Ovary (tissue), 9 donors: ENCODE data around the gene LRRC27. TPM values are rescaled to one million over a fixed set of nuclear protein-coding genes. Genes with fewer than 3 reads are reported as not detected.

Experiments
- DNase-seq, 5 donors: peaks; one replicate each; pipeline ENCODE4 v3.0.0-alpha.2; 2019 to 2020
- H3K27ac ChIP-seq, 2 donors: fragments of 200-600 bp; one replicate each; pipeline versions ENCODE4 v1.5.1 to v1.8.0; 2019 to 2022
- H3K27me3 ChIP-seq: fragments of 200-600 bp; one replicate; pipeline ENCODE4 v1.8.0; 2022
- H3K36me3 ChIP-seq: fragments of 200-600 bp; sonication (generic); one replicate; pipeline ENCODE4 v1.5.1; 2019
- H3K4me1 ChIP-seq: one replicate; pipeline ENCODE4 v1.8.1; 2013; ENCODE audit warnings: mild to moderate bottlenecking, moderate library complexity; ENCODE audit not compliant: insufficient read depth
- H3K4me3 ChIP-seq: fragments of 200-600 bp; sonication (generic); one replicate; pipeline ENCODE4 v1.5.1; 2017
- H3K9me3 ChIP-seq, 2 donors: fragments of 200-600 bp in 1 of 2; sonication (generic) in 1 of 2; one replicate each; pipeline versions ENCODE4 v1.5.1 to v1.8.1; 2013 to 2019; ENCODE audit warnings: mild to moderate bottlenecking in 1 of 2, moderate library complexity in 1 of 2
- EP300 ChIP-seq: sonication (generic); formaldehyde crosslinking; IDR thresholded peaks from one replicate; pipeline ENCODE4 v1.6.1; 2017; ENCODE audit warnings: antibody characterized with exemption
- POLR2A ChIP-seq: fragments of 450-650 bp; IDR thresholded peaks from one replicate; pipeline ENCODE4 v1.6.1; 2017; ENCODE audit warnings: antibody characterized with exemption, mild to moderate bottlenecking, moderate library complexity
- WGBS, 3 donors: extraction: QIAGEN DNeasy Blood & Tissue Kit in 1 of 3; methylation state at CpG; one replicate each; pipeline versions ENCODE4 v1.1.5 to v1.1.7; 2013 to 2017; 5-methylcytosine and 5-hydroxymethylcytosine counted together
- intact Hi-C, 4 donors: fragments of 100-400 bp; cut with DNase I; formaldehyde crosslinking; loops; one replicate each; pipeline versions ENCODE4 v1.11.0 to v1.15.1; 2022 to 2023
- polyA plus RNA-seq, 2 donors: library from polyadenylated mRNA; stranded (reverse); fragments of 200-250 nt in 1 of 2; fragments of 350-450 nt in 1 of 2; fragmentation: Illumina TruSeq in 1 of 2; extraction: RNeasy Lipid Tissue Mini Kit (QIAGEN cat#74804) in 1 of 2; gene quantifications; one replicate each; pipeline ENCODE4 v1.2.3, GENCODE V29; 2013 to 2014
- total RNA-seq, 7 donors: library from RNA; depleted of rRNA in 2 of 7; stranded (reverse); fragments of >200 nt in 2 of 7; fragmentation: NEBNext Ultra II Directional in 3 of 7; extraction: Animal tissue kit (Norgen Biotek cat#: 25700) in 3 of 7; gene quantifications; one replicate each; pipeline versions ENCODE4 v1.1.0 to v1.2.4, GENCODE V29; 2016 to 2023
- TF ChIP-seq, protein P1 (sequence below), 3 donors: fragments of 450-650 bp in 2 of 3; fragments of 200-600 bp in 1 of 3; IDR thresholded peaks; one replicate each; pipeline versions ENCODE4 v1.5.1 to v1.8.0; 2016 to 2022; ENCODE audit warnings: antibody characterized with exemption in 3 of 3, mild to moderate bottlenecking in 1 of 3
- donor health status: DM: no; HTN: no; CAD: no; lungs with moderate emphysema.
- donor health status: DM: no; HTN: no; CAD: no.
- donor health status: Bipolar disorder and iron deficiency.
- donor health status: DM: yes; HTN: yes; CAD: no.
- donor health status: DM: no; HTN: no; CAD: no.
- donor health status: DM: yes; HTN: yes; CAD: no.

The LRRC27 gene
- total and polyA plus RNA-seq, 9 donors, result 7.4 to 12.3 (median 9.3) TPM

DNA sequence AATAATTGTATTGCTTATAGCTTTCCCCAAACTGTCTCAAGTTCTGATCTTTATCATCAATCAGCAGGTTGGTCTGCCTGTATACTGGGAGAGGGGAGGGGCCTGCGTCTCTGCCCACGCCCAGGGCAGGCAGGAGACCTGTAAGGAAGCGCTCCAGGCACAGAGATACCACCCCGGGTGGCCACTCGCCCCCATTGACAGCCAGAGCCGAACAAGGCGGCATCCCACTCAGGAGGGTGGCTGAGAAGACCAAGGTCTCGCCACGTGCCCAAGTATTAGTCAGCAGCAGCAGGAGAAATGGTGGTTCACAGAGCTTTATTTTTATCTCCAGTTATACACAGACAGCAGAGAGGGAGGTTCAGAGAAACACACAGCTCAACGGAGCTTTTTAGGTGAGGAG is 31.4 kb upstream of the LRRC27 start:
- intact Hi-C loops, result no loop called here
- no peak overlapping the region for H3K27ac ChIP-seq
- 72 to 86% (median 78%) methylated on average over 10 of the region's 10 CpGs for WGBS, 3 donors
- no peaks in the 10 kb centered on the region for H3K27me3 ChIP-seq
- peak in 1 of 5 donors; percentile 10 for DNase-seq
- no peaks in the 10 kb centered on the region for H3K4me1 ChIP-seq
- TF ChIP-seq POLR2A (no peak), EP300 (no peak)
- TF ChIP-seq, protein P1, sequence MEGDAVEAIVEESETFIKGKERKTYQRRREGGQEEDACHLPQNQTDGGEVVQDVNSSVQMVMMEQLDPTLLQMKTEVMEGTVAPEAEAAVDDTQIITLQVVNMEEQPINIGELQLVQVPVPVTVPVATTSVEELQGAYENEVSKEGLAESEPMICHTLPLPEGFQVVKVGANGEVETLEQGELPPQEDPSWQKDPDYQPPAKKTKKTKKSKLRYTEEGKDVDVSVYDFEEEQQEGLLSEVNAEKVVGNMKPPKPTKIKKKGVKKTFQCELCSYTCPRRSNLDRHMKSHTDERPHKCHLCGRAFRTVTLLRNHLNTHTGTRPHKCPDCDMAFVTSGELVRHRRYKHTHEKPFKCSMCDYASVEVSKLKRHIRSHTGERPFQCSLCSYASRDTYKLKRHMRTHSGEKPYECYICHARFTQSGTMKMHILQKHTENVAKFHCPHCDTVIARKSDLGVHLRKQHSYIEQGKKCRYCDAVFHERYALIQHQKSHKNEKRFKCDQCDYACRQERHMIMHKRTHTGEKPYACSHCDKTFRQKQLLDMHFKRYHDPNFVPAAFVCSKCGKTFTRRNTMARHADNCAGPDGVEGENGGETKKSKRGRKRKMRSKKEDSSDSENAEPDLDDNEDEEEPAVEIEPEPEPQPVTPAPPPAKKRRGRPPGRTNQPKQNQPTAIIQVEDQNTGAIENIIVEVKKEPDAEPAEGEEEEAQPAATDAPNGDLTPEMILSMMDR (IDR thresholded peaks at IDR 0.05), result no peak
- H3K4me3 ChIP-seq, result no peak overlapping the region
- H3K9me3 ChIP-seq, result no peaks in the 10 kb centered on the region
- no peaks in the 10 kb centered on the region for H3K36me3 ChIP-seq

DNA sequence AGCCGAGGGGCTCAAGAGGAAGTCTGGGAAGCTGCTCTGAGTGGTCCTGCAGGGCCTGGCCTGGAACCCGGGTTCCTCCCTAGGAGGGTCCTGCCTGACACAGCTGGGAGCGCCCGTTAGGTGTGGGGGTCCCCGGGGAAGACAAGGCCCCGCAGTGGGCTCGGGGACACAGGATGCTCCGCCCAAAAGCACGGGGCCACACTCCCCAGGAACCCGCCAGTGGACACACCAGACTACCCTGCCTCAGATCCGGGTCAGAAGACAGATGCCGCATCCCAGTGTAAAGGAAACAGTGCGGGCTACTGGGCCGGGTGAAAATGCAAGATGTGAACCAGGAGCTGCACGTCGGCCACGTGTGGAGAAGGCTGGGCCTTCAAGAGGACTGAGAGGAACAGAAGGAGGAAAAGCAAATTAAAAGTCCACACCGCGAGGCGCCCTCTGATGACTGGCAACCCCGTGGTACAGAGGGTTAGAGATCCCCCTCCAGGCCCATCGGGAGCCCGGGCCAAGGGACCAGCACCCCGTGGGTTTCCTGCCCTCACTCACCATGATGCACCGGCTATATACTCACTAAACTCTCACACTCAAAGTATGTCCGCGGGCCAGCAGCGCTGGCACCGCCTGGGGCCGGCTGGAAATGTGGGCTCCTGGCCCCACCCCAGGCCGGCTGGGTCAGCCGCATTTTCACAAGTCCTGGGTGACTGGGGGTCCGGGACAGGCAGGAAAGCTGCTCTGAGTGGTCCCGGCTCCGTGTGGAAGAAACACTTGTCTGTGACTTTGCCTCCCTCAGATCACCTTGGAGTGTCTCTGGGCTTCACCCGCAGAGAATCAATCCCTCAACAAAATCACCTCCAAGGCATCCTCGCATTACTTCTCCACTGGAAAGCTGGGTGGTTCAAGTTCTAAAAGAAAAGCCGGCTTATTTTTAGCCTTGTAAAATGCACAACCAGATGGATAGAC is 30.3 kb upstream of the LRRC27 start:
- no peak for TF ChIP-seq POLR2A
- TF ChIP-seq, protein P1 (IDR thresholded peaks at IDR 0.05), result no peak
- TF ChIP-seq EP300, result no peak
- H3K27ac ChIP-seq, result no peak overlapping the region
- no peaks in the 10 kb centered on the region for H3K36me3 ChIP-seq
- H3K4me3 ChIP-seq, result no peak overlapping the region
- no peaks in the 10 kb centered on the region for H3K4me1 ChIP-seq
- H3K27me3 ChIP-seq, result no peaks in the 10 kb centered on the region
- H3K9me3 ChIP-seq, result no peaks in the 10 kb centered on the region
- DNase-seq, result peak in 1 of 5 donors; percentile 20
- intact Hi-C loops, result no loop called here
- 88 to 91% (median 90%) methylated on average over 38 of the region's 38 CpGs for WGBS, 3 donors

DNA sequence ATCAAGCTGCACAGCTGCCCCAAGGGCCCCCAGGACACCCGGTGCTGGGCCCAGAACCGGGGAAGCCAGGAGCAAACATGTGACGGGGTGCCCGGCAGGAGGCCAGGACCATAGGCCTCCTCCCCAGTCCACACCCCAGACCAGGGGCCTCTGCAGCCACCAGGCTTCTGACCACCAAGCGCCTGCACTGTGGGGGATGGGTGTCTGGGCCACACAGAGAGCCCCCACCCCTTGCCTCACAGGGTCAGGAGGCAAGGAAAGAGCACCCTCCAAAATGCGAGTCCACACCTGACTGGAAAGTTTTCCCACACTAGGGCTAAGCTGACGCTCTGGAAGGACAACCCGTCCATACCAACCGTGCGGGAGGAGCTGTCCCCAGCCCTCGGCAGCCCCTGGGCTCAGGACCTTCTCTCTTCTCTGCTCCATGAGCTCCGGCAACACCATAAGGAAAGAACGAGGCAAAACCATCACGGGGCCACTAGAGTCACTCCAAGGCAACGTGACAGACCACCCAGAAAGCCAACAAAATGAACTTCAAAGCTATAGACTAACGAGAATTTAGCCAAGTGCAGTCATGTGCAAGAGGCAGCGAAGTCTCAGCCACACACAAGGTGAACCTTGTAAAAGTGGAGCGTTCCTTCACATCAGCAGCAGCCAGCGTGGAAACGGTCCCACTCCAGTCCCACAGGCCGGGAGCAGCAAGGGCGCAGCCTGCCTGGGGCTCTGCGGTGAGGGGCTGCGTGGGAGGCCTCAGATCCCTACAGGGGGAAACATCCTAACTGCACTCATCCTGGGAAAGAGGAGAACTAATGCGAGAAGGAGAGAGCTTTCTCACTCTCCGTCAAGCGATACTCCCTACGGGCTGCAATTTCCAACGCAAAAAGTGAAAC is 29.3 kb upstream of the LRRC27 start:
- Histone ChIP-seq H3K27ac (no peak overlapping the region), H3K36me3 (no peaks in the 10 kb centered on the region), H3K27me3 (no peaks in the 10 kb centered on the region), H3K4me1 (no peaks in the 10 kb centered on the region), H3K9me3 (no peaks in the 10 kb centered on the region), H3K4me3 (no peak overlapping the region)
- intact Hi-C loops, result no loop called here
- WGBS, 3 donors, result 87 to 89% (median 87%) methylated on average over 29 of the region's 29 CpGs
- TF ChIP-seq, protein P1 (IDR thresholded peaks at IDR 0.05), result no peak
- TF ChIP-seq EP300, result no peak
- DNase-seq, result peak in 1 of 5 donors; percentile 19

DNA sequence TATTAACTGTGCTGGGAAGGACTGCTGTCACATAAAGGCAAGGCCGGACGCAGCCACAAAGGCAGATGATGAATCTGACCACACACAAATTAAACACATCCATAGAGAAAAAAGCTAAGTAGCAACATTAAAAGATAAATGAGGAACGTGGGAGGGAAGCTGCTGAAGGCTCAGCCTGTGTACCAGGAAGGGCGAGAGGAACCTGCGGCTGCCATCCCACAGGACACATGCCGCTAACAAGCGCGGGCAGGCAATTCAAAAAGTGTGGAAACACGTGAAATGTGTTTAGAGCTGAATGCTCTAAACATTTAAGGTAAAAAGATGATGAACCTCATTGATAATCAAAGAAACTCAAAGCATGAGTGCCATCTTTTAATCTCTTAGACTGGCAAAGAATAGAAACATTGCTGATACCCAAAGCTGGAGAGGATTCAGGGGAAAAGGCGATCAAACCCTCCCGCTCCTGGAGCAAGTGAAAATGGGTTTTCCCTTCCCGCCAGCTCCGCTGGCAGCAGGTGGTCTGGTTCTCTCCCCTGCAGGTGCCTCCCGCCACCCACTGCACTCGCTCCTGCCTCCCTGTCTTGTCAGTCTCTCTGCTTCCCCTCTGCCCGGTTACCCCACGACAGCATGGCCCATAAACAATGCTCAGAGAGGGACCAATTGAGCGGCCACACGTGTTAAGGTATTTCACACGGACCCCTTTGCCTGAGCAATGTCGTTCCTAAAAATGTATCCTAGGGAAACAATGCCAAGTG is 28.5 kb upstream of the LRRC27 start:
- H3K4me3 ChIP-seq, result no peak overlapping the region
- no peaks in the 10 kb centered on the region for H3K9me3 ChIP-seq
- TF ChIP-seq POLR2A, result no peak
- 86 to 91% (median 87%) methylated on average over 21 of the region's 21 CpGs for WGBS, 3 donors
- H3K27me3 ChIP-seq, result no peaks in the 10 kb centered on the region
- H3K4me1 ChIP-seq, result peaks cover 3% of the 10 kb centered on the region
- intact Hi-C loops, result no loop called here
- H3K36me3 ChIP-seq, result no peaks in the 10 kb centered on the region
- DNase-seq, result peak in 2 of 5 donors; percentile 7 to 20
- H3K27ac ChIP-seq, result no peak overlapping the region
